Dermis microvascular lymphatic vessel endothelial cell (primary cell): ENCODE results near the gene PPP1R3F. TPM values are rescaled to one million over a fixed set of nuclear protein-coding genes. Genes with fewer than 3 reads are reported as not detected.

Experiments
- DNase-seq, 2 donors: peaks; one replicate each; pipeline versions ENCODE4 v3.0.0 to v3.0.0-alpha.2; 2010; ENCODE audit warnings: low read depth in 2 of 2
- total RNA-seq: library from RNA; depleted of rRNA; stranded (reverse); fragments of >200 nt; gene quantifications from 2 replicates; pipeline ENCODE4 v1.2.1, GENCODE V29; 2014

The PPP1R3F gene
- total RNA-seq: 1.0 and 3.2 TPM in 2 replicates

- DNase-seq: no peak
Measured at GRCh38 chrX:49269767-49270248, at the start of gene PPP1R3F. Gene PPP1R3F (plus strand): TSS chrX:49269793. CDS start chrX:49269870, 77 bp downstream.

GRCh38 chrX:49220100-49220499, 49.5 kb upstream of the PPP1R3F start:
- no peak for DNase-seq

GRCh38 chrX:49221868-49222267, 47.7 kb upstream of the PPP1R3F start:
- DNase-seq: no peak

GRCh38 chrX:49225858-49226257, 43.7 kb upstream of the PPP1R3F start:
- DNase-seq: no peak

GRCh38 chrX:49226946-49227345, 42.6 kb upstream of the PPP1R3F start:
- no peak for DNase-seq

- no peak for DNase-seq
Measured at GRCh38 chrX:49227726-49228125, 41.9 kb upstream of the PPP1R3F start.

- DNase-seq: no peak
Measured at GRCh38 chrX:49228185-49228584, 41.4 kb upstream of the PPP1R3F start.

GRCh38 chrX:49230500-49231232, 38.9 kb upstream of the PPP1R3F start:
- no peak for DNase-seq

- DNase-seq: no peak
Measured at GRCh38 chrX:49231333-49232000, 38.1 kb upstream of the PPP1R3F start.

GRCh38 chrX:49232525-49232924, 37.1 kb upstream of the PPP1R3F start:
- no peak for DNase-seq

- no peak for DNase-seq
Measured at GRCh38 chrX:49233176-49233575, 36.4 kb upstream of the PPP1R3F start, which contains the start of gene CACNA1F. Gene CACNA1F (minus strand): TSS chrX:49233340. CDS start chrX:49233309, 31 bp downstream.

GRCh38 chrX:49233887-49234555, 35.6 kb upstream of the PPP1R3F start:
- DNase-seq: no peak

- DNase-seq: no peak
Measured at GRCh38 chrX:49237060-49237459, 32.5 kb upstream of the PPP1R3F start.

GRCh38 chrX:49238735-49239134, 30.9 kb upstream of the PPP1R3F start:
- DNase-seq: no peak

GRCh38 chrX:49242545-49243066, 27.0 kb upstream of the PPP1R3F start:
- no peak for DNase-seq

- no peak for DNase-seq
Measured at GRCh38 chrX:49243166-49243565, 26.4 kb upstream of the PPP1R3F start.

- DNase-seq: no peak
Measured at GRCh38 chrX:49244207-49244606, 25.4 kb upstream of the PPP1R3F start.

- no peak for DNase-seq
Measured at GRCh38 chrX:49246541-49246940, 23.1 kb upstream of the PPP1R3F start.

- DNase-seq: no peak
Measured at GRCh38 chrX:49247346-49247745, 22.2 kb upstream of the PPP1R3F start.

- no peak for DNase-seq
Measured at GRCh38 chrX:49247916-49248811, 21.4 kb upstream of the PPP1R3F start.

GRCh38 chrX:49249071-49249470, 20.5 kb upstream of the PPP1R3F start:
- no peak for DNase-seq
